Thyroid gland (tissue), 4 donors: ENCODE data around the gene ASPM.

Experiments used
- CTCF ChIP-seq, 6 experiments: fragments of 200-600 bp in 3 of 6; fragments of 450-650 bp in 3 of 6; sonication (generic) in 3 of 6; IDR thresholded peaks; one replicate each; pipeline ENCODE4 v1.5.1; 2016 to 2019; ENCODE audit warnings: antibody characterized with exemption in 6 of 6, mild to moderate bottlenecking in 2 of 6, inconsistent platforms in 1 of 6, moderate library complexity in 1 of 6
- POLR2A ChIP-seq, 2 donors: fragments of 450-650 bp; IDR thresholded peaks; one replicate each; pipeline ENCODE4 v1.6.1; 2017; ENCODE audit warnings: antibody characterized with exemption in 2 of 2, mild to moderate bottlenecking in 2 of 2, moderate library complexity in 1 of 2

- TF ChIP-seq CTCF (IDR thresholded peaks at IDR 0.05) = no peak
- TF ChIP-seq POLR2A (IDR thresholded peaks at IDR 0.05) = no peak
These were observed 36.8 kb upstream of the ASPM start for GRCh38 chr1:197183195-197183748.
